OCI-LY7 (cell line): Measurements from ENCODE around the gene ARAF. TPM values are rescaled to one million over a fixed set of nuclear protein-coding genes. Genes with fewer than 3 reads are reported as not detected.

Experiments used
- BruUV-seq: library from RNA; stranded (reverse); fragments of 400-500 nt; replicated peaks from 2 replicates; lab custom pipeline; 2021; lab: Mats Ljungman, UMichigan
- CTCF ChIA-PET: fragments of 300-600 bp; sonication (Branson Sonifier 250); formaldehyde crosslinking; loops from one replicate; lab custom pipeline; 2022; ENCODE audit warnings: antibody characterized with exemption; ENCODE audit not compliant: unreplicated experiment; lab: Charles Lee
- POLR2A ChIA-PET: fragments of 300-600 bp; sonication (Branson Sonifier 250); formaldehyde crosslinking; loops from one replicate; lab custom pipeline; 2022; ENCODE audit warnings: antibody characterized with exemption; lab: Charles Lee
- DNase-seq: peaks from one replicate; pipeline ENCODE4 v3.0.0-alpha.2; 2015; ENCODE audit warnings: low spot score
- H2AFZ ChIP-seq: fragments of 200-600 bp; sonication (generic), shearing (Covaris generic); 2 replicates; pipeline ENCODE4 v1.6.1; 2014; ENCODE audit warnings: mild to moderate bottlenecking, antibody characterized with exemption, low read length, moderate library complexity
- H3K27ac ChIP-seq: fragments of 200-600 bp; sonication (generic); 2 replicates; pipeline ENCODE4 v1.5.1; 2014; ENCODE audit warnings: mixed run types, low read depth, mild to moderate bottlenecking, moderate library complexity, low read length, inconsistent platforms; ENCODE audit not compliant: poor library complexity, severe bottlenecking
- H3K36me3 ChIP-seq: fragments of 200-600 bp; sonication (generic); 2 replicates; pipeline ENCODE4 v1.6.1; 2014; ENCODE audit warnings: mild to moderate bottlenecking, antibody characterized with exemption, low read length, moderate library complexity, mixed read lengths; ENCODE audit not compliant: insufficient read depth
- H3K4me1 ChIP-seq: fragments of 200-600 bp; sonication (generic); 2 replicates; pipeline ENCODE4 v1.5.1; 2014; ENCODE audit warnings: mild to moderate bottlenecking, low read length; ENCODE audit not compliant: insufficient read depth, poor library complexity, severe bottlenecking
- H3K4me2 ChIP-seq: fragments of 200-600 bp; sonication (generic); 2 replicates; pipeline ENCODE4 v1.6.1; 2014; ENCODE audit warnings: mild to moderate bottlenecking, low read length
- H3K4me3 ChIP-seq: fragments of 200-600 bp; sonication (generic); 2 replicates; pipeline ENCODE4 v1.5.1; 2014; ENCODE audit warnings: mild to moderate bottlenecking, low read depth, low read length; ENCODE audit not compliant: poor library complexity, severe bottlenecking
- H3K79me2 ChIP-seq: fragments of 200-600 bp; sonication (generic); 2 replicates; pipeline ENCODE4 v1.6.1; 2016; ENCODE audit warnings: low read depth, mild to moderate bottlenecking, low read length, moderate library complexity, mixed read lengths; ENCODE audit not compliant: insufficient read depth
- H3K9me2 ChIP-seq: fragments of 200-600 bp; sonication (generic); 2 replicates; pipeline ENCODE4 v1.6.1; 2016; ENCODE audit warnings: mild to moderate bottlenecking, low read length, mixed read lengths; ENCODE audit not compliant: insufficient read depth
- H3K9me3 ChIP-seq: fragments of 200-600 bp; sonication (generic); 2 replicates; pipeline ENCODE4 v1.6.1; 2014; ENCODE audit warnings: mild to moderate bottlenecking, mixed run types, low read length, mixed read lengths
- H4K20me1 ChIP-seq: fragments of 200-600 bp; sonication (generic); 2 replicates; pipeline ENCODE4 v1.6.1; 2014; ENCODE audit warnings: mild to moderate bottlenecking, antibody characterized with exemption, low read length, moderate library complexity, mixed read lengths; ENCODE audit not compliant: insufficient read depth
- CTCF ChIP-seq: fragments of 200-600 bp; sonication (generic); conservative IDR thresholded peaks from 2 replicates; pipeline ENCODE4 v1.5.1; 2014; ENCODE audit warnings: mild to moderate bottlenecking, antibody characterized with exemption, low read length, moderate library complexity, mixed read lengths
- EZH2phosphoT487 ChIP-seq: fragments of 200-600 bp; sonication (generic); IDR thresholded peaks from 2 replicates; pipeline ENCODE4 v1.6.1; 2018; ENCODE audit warnings: low read depth, borderline replicate concordance, mild to moderate bottlenecking, mixed run types, antibody characterized with exemption, low read length, moderate library complexity, mixed read lengths
- intact Hi-C: fragments of 100-400 bp; cut with micrococcal nuclease; formaldehyde crosslinking; loops from one replicate; pipeline ENCODE4 v1.10.0; 2022; ENCODE audit not compliant: unreplicated experiment
- total RNA-seq, 2 experiments: library from RNA; depleted of rRNA in 1 of 2; stranded (reverse); fragments of >200 nt in 1 of 2; shearing (Covaris generic) in 1 of 2; gene quantifications; 2 replicates each; pipeline ENCODE4 v1.2.3, GENCODE V29; 2014 to 2022

Gene ARAF
- total RNA-seq, 2 experiments from 2014 or later = 28.9 to 52.4 TPM

- H3K4me3 ChIP-seq = no peak overlapping the region
- H3K9me3 ChIP-seq = no peaks in the 10 kb centered on the region
- ChIA-PET POLR2A (no interaction called here), CTCF (no interaction called here)
- no peaks in the 10 kb centered on the region for H3K9me2 ChIP-seq
- no peak for TF ChIP-seq EZH2phosphoT487
- no peak for TF ChIP-seq CTCF
- H3K27ac ChIP-seq = no peak overlapping the region
- no peak overlapping the region for H2AFZ ChIP-seq
- no TSS peak for BruUV-seq
- no peak overlapping the region for H3K4me2 ChIP-seq
- H4K20me1 ChIP-seq = no peaks in the 10 kb centered on the region
- DNase-seq = no peak
- no peaks in the 10 kb centered on the region for H3K79me2 ChIP-seq
- no peaks in the 10 kb centered on the region for H3K36me3 ChIP-seq
- intact Hi-C loops = no loop called here
- H3K4me1 ChIP-seq = no peaks in the 10 kb centered on the region
These were observed 51.4 kb downstream of the ARAF start for GRCh38 chrX:47612418-47612817.

- H3K79me2 ChIP-seq = no peaks in the 10 kb centered on the region
- no peak overlapping the region for H2AFZ ChIP-seq
- TF ChIP-seq CTCF (no peak), EZH2phosphoT487 (no peak)
- CTCF ChIA-PET = interaction anchor here (0.8 kb wide), 1 partner anchor 11 kb away, joined by 3 read pairs; no protein-coding TSS in a partner anchor
- H3K9me2 ChIP-seq = no peaks in the 10 kb centered on the region
- no TSS peak for BruUV-seq
- H3K4me3 ChIP-seq = no peak overlapping the region
- no peaks in the 10 kb centered on the region for H4K20me1 ChIP-seq
- H3K4me1 ChIP-seq = no peaks in the 10 kb centered on the region
- intact Hi-C loops = no loop called here
- DNase-seq = no peak
- no peaks in the 10 kb centered on the region for H3K9me3 ChIP-seq
- POLR2A ChIA-PET = no interaction called here
- no peaks in the 10 kb centered on the region for H3K36me3 ChIP-seq
- no peak overlapping the region for H3K27ac ChIP-seq
- no peak overlapping the region for H3K4me2 ChIP-seq
These were observed 52.1 kb downstream of the ARAF start for GRCh38 chrX:47613082-47613481.

- intact Hi-C loops = no loop called here
- no peak overlapping the region for H3K4me2 ChIP-seq
- no peak overlapping the region for H3K27ac ChIP-seq
- no peak overlapping the region for H3K4me3 ChIP-seq
- TF ChIP-seq CTCF (no peak), EZH2phosphoT487 (no peak)
- POLR2A ChIA-PET = no interaction called here
- no peaks in the 10 kb centered on the region for H3K79me2 ChIP-seq
- H4K20me1 ChIP-seq = no peaks in the 10 kb centered on the region
- no peaks in the 10 kb centered on the region for H3K9me3 ChIP-seq
- no TSS peak for BruUV-seq
- H3K9me2 ChIP-seq = no peaks in the 10 kb centered on the region
- CTCF ChIA-PET = no interaction called here
- H3K4me1 ChIP-seq = no peaks in the 10 kb centered on the region
- no peak for DNase-seq
- H3K36me3 ChIP-seq = no peaks in the 10 kb centered on the region
- no peak overlapping the region for H2AFZ ChIP-seq
These were observed 53.6 kb downstream of the ARAF start for GRCh38 chrX:47614618-47615017.
